ENCODE results near the gene MINDY4. TPM values are rescaled to one million over a fixed set of nuclear protein-coding genes. Genes with fewer than 3 reads are reported as not detected.

Gene MINDY4
- total RNA-seq, 1 donor from 2014 or later: 14.3 TPM

DNA sequence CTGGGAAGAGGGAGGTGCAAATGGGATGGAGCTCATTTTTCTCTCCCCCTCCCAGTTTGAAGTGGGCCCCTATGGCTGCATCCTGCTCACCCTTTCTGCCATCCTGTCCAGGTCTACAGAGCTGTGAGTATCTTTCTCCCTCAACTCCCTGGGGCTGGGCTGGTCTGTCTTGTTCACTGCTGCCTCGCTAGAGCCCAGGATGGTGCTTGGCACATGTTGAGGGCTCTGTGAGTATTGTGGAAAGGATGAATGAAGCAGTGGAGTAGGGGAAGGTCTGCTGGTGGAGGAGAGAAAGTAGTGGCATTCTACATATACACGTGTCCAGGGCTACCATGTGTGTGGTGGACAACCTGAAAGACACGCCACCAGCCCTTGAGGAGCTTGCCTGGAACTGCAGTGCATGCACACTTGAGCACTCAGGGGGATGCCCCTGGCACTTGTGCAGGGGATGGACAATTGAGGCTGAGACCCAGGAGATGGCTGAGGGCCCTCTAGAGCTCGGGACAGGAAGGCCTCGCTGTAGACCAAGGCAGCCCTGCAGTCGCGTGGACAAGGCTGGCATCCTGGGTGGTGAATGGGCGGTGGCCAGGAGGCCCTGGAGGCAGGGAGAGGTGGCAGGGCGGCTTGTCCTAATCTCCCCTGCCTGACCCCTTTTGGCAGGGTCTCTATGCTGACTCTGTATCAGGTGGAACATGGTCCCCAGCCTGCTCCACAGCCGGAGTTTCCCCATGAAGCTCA is 88.2 kb downstream of the MINDY4 start:
- DNase-seq (ENCODE audit: low spot score, unreplicated experiment): no peak
- peaks cover 4% of the 10 kb centered on the region for H3K36me3 Mint-ChIP-seq (ENCODE audit: insufficient read depth)
- H3K9me3 Mint-ChIP-seq (ENCODE audit: low read depth): no peaks in the 10 kb centered on the region
- TF ChIP-seq, protein P1, sequence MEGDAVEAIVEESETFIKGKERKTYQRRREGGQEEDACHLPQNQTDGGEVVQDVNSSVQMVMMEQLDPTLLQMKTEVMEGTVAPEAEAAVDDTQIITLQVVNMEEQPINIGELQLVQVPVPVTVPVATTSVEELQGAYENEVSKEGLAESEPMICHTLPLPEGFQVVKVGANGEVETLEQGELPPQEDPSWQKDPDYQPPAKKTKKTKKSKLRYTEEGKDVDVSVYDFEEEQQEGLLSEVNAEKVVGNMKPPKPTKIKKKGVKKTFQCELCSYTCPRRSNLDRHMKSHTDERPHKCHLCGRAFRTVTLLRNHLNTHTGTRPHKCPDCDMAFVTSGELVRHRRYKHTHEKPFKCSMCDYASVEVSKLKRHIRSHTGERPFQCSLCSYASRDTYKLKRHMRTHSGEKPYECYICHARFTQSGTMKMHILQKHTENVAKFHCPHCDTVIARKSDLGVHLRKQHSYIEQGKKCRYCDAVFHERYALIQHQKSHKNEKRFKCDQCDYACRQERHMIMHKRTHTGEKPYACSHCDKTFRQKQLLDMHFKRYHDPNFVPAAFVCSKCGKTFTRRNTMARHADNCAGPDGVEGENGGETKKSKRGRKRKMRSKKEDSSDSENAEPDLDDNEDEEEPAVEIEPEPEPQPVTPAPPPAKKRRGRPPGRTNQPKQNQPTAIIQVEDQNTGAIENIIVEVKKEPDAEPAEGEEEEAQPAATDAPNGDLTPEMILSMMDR (IDR thresholded peaks at IDR 0.05; ENCODE audit: unreplicated experiment): no peak
- no peak overlapping the region for H3K27ac Mint-ChIP-seq
- H3K4me3 Mint-ChIP-seq (ENCODE audit: low read depth): no peak overlapping the region
- H3K27me3 Mint-ChIP-seq: no peaks in the 10 kb centered on the region
- no peaks in the 10 kb centered on the region for H3K4me1 Mint-ChIP-seq (ENCODE audit: low read depth)

DNA sequence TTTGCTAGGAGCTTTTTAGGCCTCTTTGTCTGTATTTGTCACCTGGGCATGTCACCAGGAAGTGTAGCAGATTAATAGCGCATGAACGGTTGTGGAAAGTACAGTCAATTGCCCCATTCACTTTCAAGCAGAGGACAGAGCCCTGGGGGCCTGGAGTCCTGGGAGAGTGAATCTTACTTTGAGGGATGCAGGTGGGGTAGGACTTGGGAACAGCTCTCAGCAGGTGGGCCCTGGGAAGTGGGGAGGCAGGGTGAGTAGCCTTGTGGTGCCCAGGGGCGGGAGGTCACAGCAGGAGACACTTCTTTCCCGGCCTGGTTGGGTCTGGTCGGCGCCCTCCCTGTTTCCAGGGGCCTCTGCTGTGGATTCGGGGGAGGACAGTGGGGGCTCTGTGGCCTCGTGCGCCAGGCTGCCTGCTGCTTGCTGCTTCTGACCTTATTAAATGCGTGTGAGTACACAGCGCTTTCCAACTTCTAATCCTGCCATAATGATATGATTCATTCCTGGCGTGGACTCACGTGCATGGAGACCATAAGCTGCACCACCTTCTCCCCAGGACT is 88.8 kb downstream of the MINDY4 start:
- H3K36me3 Mint-ChIP-seq (ENCODE audit: insufficient read depth): peaks cover 4% of the 10 kb centered on the region
- no peaks in the 10 kb centered on the region for H3K4me1 Mint-ChIP-seq (ENCODE audit: low read depth)
- no peak for DNase-seq (ENCODE audit: low spot score, unreplicated experiment)
- TF ChIP-seq, protein P1 (IDR thresholded peaks at IDR 0.05; ENCODE audit: unreplicated experiment): no peak
- H3K27ac Mint-ChIP-seq: no peak overlapping the region
- H3K27me3 Mint-ChIP-seq: no peaks in the 10 kb centered on the region
- H3K4me3 Mint-ChIP-seq (ENCODE audit: low read depth): no peak overlapping the region
- no peaks in the 10 kb centered on the region for H3K9me3 Mint-ChIP-seq (ENCODE audit: low read depth)

DNA sequence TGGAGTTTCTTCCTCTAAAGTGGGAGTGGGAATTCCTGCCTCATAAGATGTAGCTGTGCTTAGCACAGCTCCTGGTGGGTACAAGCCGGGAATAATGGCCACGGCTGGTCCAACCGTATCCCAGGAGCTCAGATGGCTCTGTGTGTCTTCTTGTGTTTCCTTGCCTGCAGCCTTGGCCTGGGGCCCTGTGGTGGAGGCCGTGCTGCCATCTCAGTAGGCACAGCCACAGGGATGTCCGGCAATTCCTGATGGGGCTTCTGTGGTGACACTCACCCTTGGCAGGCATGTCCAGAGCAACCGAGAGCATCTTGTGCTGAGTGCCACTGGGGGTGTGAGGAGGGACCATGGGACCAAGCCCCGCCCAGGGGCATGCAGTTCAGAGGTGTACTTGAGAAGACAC is 90.4 kb downstream of the MINDY4 start:
- Mint-ChIP-seq H3K27me3 (no peaks in the 10 kb centered on the region), H3K9me3 (ENCODE audit: low read depth) (no peaks in the 10 kb centered on the region), H3K4me3 (ENCODE audit: low read depth) (no peak overlapping the region), H3K27ac (no peak overlapping the region), H3K36me3 (ENCODE audit: insufficient read depth) (peaks cover 4% of the 10 kb centered on the region), H3K4me1 (ENCODE audit: low read depth) (peaks cover 2% of the 10 kb centered on the region)
- DNase-seq (ENCODE audit: low spot score, unreplicated experiment): no peak
- TF ChIP-seq, protein P1 (IDR thresholded peaks at IDR 0.05; ENCODE audit: unreplicated experiment): no peak

DNA sequence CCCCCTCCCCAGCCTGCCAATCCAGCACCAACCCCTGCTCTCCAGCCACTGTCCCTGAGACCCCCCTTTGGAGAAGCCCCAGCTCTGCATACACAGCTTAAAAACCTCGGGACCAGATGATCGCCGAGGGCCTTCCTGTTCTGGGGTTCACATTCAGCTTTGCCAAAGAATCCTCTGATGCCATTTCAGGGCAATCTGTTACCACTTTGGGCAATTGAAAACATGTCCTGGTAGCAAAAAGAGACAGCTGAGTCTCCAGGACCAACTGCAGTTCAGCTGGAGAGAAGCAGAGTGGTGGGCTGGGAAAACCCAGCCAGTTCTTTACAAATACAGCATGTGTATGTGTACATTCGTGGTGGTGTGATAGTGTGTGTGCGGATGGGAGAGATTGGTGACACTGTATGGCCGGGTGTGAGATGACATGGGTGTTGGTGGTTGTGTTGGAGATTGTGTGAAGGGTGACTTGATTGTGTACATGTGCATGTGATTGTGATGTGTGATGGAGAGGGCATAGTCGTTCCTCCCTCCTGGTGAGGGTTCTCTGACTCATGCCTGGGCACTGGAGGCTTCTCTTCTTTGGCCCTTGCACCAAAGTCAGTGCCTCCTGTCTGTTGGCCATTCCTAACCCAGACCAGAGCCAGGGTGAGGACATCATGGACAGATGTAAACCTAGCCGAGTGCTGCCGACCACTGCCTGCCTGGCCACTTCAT is 91.9 kb downstream of the MINDY4 start:
- Mint-ChIP-seq H3K27ac (no peak overlapping the region), H3K4me3 (ENCODE audit: low read depth) (no peak overlapping the region), H3K9me3 (ENCODE audit: low read depth) (no peaks in the 10 kb centered on the region), H3K36me3 (ENCODE audit: insufficient read depth) (peaks cover 2% of the 10 kb centered on the region), H3K27me3 (no peaks in the 10 kb centered on the region), H3K4me1 (ENCODE audit: low read depth) (peaks cover 14% of the 10 kb centered on the region)
- no peak for DNase-seq (ENCODE audit: low spot score, unreplicated experiment)
- TF ChIP-seq, protein P1 (IDR thresholded peaks at IDR 0.05; ENCODE audit: unreplicated experiment): no peak

DNA sequence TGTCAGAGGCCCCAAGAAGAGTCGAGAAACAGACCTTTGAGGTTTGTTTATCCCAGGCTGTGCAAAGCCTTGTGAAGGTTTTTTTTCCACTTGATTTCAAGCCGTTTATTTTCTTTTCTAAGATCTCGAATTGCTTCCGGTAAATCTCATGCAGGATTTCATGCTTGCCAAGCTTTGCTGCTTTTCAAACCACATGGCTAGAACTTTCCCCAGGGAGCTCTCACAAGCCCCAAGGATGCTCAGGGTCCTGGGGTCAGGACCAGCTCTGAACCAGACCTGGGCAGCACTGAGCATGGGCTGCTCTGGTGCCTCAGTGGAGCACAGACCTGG is 92.5 kb downstream of the MINDY4 start:
- H3K27me3 Mint-ChIP-seq: no peaks in the 10 kb centered on the region
- H3K9me3 Mint-ChIP-seq (ENCODE audit: low read depth): no peaks in the 10 kb centered on the region
- DNase-seq (ENCODE audit: low spot score, unreplicated experiment): no peak
- H3K27ac Mint-ChIP-seq: no peak overlapping the region
- H3K4me3 Mint-ChIP-seq (ENCODE audit: low read depth): no peak overlapping the region
- peaks cover 2% of the 10 kb centered on the region for H3K36me3 Mint-ChIP-seq (ENCODE audit: insufficient read depth)
- peaks cover 14% of the 10 kb centered on the region for H3K4me1 Mint-ChIP-seq (ENCODE audit: low read depth)
- TF ChIP-seq, protein P1 (IDR thresholded peaks at IDR 0.05; ENCODE audit: unreplicated experiment): no peak

All from progenitor cell of endocrine pancreas (in vitro differentiated cells).